ENCODE measurements around the gene RUSC1. TPM values are rescaled to one million over a fixed set of nuclear protein-coding genes. Genes with fewer than 3 reads are reported as not detected.
A peak's percentile ranks its signal among the peaks of the same experiment; 100 is the strongest.

The RUSC1 gene
- total and polyA plus RNA-seq, 2 donors (not counting 3 experiments of a cell fraction or from before 2014, with no cell fraction given) = 42.4 to 46.6 TPM

- Histone ChIP-seq H3K36me3 (ENCODE audit: control insufficient read depth in 2 of 2, extremely low read depth in 1 of 2, insufficient read depth in 2 of 2, low read length in 2 of 2) (peaks cover 9 to 13% of the 10 kb centered on the region in 2 experiments), H3K4me2 (ENCODE audit: insufficient read depth, low read length) (peak overlapping the region; percentile 75), H3K79me2 (ENCODE audit: control insufficient read depth, insufficient read depth, low read length) (peaks cover 48% of the 10 kb centered on the region), H3K27me3 (ENCODE audit: control insufficient read depth in 2 of 2, insufficient read depth in 2 of 2, low read length in 2 of 2) (no peaks in the 10 kb centered on the region), H3K9me1 (replicated peaks; ENCODE audit: control insufficient read depth, extremely low read depth, insufficient read depth, low read length) (no peaks in the 10 kb centered on the region), H4K20me1 (replicated peaks; ENCODE audit: control insufficient read depth, extremely low read depth, insufficient read depth, low read length) (no peaks in the 10 kb centered on the region), H3K9ac (replicated peaks; ENCODE audit: extremely low read depth, insufficient read depth, low read length) (peak overlapping the region; percentile 94), H3K4me1 (ENCODE audit: control insufficient read depth, extremely low read depth, insufficient read depth, low read length) (peaks cover 24% of the 10 kb centered on the region), H3K9me3 (replicated peaks; ENCODE audit: control insufficient read depth, insufficient read depth, low read length) (no peaks in the 10 kb centered on the region), H3K4me3 (replicated peaks in 1 of 3; ENCODE audit: insufficient read depth in 1 of 3, low read depth in 1 of 3, low read length in 3 of 3) (peak overlapping the region; percentile 47 to 86 (median 84)), H3K27ac (ENCODE audit: insufficient read depth, low read depth, low read length) (peak overlapping the region; percentile 88), H2AFZ (ENCODE audit: low read depth, low read length) (no peak overlapping the region)
- DNase-seq (ENCODE audit: low read depth, low spot score) (peak; percentile 69), FAIRE-seq (no peak)
- TF ChIP-seq CTCF (IDR thresholded peaks at IDR 0.05; ENCODE audit: extremely low read depth in 1 of 2, insufficient read depth in 1 of 2, low read depth in 1 of 2, low read length in 2 of 2) (peak in 1 of 2 donors; percentile 10), POLR2A (IDR thresholded peaks at IDR 0.05; ENCODE audit: low read depth, low read length) (peak; percentile 67), MYC (IDR thresholded peaks at IDR 0.05; ENCODE audit: low read depth, low read length) (peak; percentile 7), FOS (IDR thresholded peaks at IDR 0.05; ENCODE audit: borderline replicate concordance, insufficient read depth, low read length) (no peak), POLR2AphosphoS5 (IDR thresholded peaks at IDR 0.05; ENCODE audit: insufficient read depth, low read depth, low read length) (peak; percentile 82)
- TF ChIP-seq, protein P1, sequence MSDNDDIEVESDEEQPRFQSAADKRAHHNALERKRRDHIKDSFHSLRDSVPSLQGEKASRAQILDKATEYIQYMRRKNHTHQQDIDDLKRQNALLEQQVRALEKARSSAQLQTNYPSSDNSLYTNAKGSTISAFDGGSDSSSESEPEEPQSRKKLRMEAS (IDR thresholded peaks at IDR 0.05; ENCODE audit: insufficient read depth, insufficient read length) = no peak
- dilution Hi-C loops (cut with MboI; ENCODE audit: extremely low pct_ligation_motif_present, low sequenced_read_pairs) = no loop called here
- BruUV-seq (replicated peaks) = no TSS peak
- ChIA-PET POLR2A (interaction anchor here (1.1 kb wide), 1 partner anchor 11 kb away, joined by 4 read pairs; the partner anchor contains the start of gene RUSC1), CTCF (interaction anchor here (1.4 to 1.8 kb wide), 3 partner anchors 11 to 59 kb away, joined by 4 to 9 read pairs (median 6); partner anchors contain the start of gene RUSC1)
- intact Hi-C loops (cut with micrococcal nuclease) = loop anchor here (1.0 to 5.0 kb wide), 4 partner anchors 14 to 117 kb away; partner anchors contain the start of genes CLK2 and MTX1
Observed at GRCh38 chr1:155309423-155310021, 11.2 kb upstream of the RUSC1 start.

Measured in endothelial cell of umbilical vein (primary cell).